SH-SY5Y (cell line): Measurements from ENCODE around the gene MEX3C.
A peak's percentile ranks its signal among the peaks of the same experiment; 100 is the strongest.

ENCODE experiments used
- GATA2 ChIP-seq: IDR thresholded peaks from 2 replicates; pipeline ENCODE4 v1.6.1; 2011; ENCODE audit warnings: mild to moderate bottlenecking, low read depth, low read length
- GATA3 ChIP-seq: IDR thresholded peaks from 2 replicates; pipeline ENCODE4 v1.6.1; 2011; ENCODE audit warnings: low read depth, mild to moderate bottlenecking, low read length, moderate library complexity

The MEX3C gene

DNA sequence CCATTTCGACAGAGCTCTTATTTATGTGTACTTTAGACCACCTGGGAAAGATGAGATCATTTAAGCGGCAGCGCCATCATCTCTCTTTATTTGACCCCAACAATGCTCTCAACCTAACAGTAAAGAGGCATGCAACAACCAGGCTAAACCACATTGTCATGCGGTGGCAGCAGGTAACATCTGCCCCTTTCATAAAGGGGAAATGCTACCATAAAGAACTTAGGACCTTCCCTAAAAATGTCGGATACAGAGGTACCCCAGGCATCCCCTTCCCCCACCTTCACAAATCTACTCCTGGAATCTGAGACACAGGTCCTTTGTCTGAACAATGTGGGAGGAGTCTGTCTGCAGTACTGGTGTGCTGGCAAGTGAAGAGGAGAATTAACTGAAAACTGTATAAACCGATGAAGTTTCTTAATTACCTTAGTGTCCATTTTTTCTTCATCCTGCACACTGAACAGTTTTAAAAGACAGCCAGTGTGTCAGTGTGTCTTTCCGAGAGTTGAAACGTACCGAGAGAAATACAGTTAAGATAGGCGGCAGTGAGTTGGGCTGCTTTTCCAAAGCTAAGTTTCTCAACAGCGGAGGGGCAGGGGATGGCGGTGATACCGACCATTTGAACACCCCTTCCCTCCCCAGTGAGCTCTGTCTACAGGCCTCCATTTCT lies 1.9 kb downstream of the MEX3C start:
- TF ChIP-seq GATA3 (no peak), GATA2 (peak; percentile 63)

GRCh38 chr18:51195086-51195450 lies 2.4 kb downstream of the MEX3C start:
- no peak for TF ChIP-seq GATA3
- TF ChIP-seq GATA2 = no peak

DNA sequence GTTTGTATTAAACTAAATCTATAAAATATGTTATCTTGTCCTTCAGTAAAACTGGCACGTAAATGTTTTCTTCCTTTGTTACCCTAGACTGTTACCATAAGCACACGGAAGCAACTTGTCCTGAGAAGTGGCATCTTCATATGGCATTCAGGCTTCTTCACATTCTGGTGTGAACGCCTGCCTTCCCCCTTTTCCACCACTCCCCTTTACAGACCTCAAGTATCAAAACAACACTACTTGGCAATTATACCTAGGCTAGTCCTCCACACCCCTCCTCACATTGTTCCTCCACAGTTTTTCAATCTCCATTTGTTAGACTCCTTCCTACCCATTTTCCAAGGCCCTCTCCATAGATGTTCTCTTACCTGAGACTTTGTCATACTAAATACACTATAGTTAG lies 2.9 kb downstream of the MEX3C start:
- TF ChIP-seq GATA2 (no peak), GATA3 (no peak)

GRCh38 chr18:51193621-51194287 lies 3.7 kb downstream of the MEX3C start:
- no peak for TF ChIP-seq GATA2
- TF ChIP-seq GATA3 = no peak

DNA sequence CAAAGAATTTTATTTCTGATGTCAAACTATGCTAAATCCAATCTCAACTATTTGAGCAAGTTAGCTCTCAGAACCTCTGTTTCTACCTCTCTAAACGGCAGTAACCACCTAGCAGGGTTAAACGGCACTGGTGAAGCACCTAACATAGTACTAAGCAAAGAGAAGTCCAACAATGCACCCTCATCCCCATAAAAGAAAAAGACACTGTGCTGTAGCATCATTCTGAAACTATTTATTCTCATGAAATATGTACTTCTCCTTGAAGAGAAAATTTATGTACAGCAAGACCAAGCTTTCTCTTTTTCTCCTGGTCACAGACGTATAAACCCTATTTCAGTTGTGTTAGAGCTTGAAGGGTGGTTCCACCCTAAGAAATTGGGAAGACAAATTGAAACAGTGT lies 4.8 kb downstream of the MEX3C start:
- TF ChIP-seq GATA2 = no peak
- TF ChIP-seq GATA3 = no peak

DNA sequence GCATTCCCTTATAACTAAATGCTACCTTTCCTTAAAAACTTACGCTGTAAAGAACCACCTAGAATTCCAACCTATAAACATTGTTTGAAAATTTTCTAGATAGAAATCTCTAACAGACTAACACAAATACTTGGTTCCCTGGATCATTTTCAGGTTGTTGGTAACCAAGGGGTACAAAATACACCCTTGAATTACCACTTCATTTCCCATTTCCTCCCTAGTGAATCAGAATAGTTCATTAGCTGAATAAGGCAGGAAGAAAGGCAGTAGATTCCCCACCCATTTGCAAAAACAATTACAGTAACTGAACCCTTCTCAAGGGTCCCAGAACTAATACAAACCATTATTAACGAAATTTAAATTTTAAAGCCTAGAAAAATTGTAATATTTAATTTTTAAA lies 5.5 kb downstream of the MEX3C start:
- no peak for TF ChIP-seq GATA3
- TF ChIP-seq GATA2 = no peak

- no peak for TF ChIP-seq GATA3
- TF ChIP-seq GATA2 = no peak
These were observed 6.3 kb downstream of the MEX3C start for GRCh38 chr18:51191128-51191717.

DNA sequence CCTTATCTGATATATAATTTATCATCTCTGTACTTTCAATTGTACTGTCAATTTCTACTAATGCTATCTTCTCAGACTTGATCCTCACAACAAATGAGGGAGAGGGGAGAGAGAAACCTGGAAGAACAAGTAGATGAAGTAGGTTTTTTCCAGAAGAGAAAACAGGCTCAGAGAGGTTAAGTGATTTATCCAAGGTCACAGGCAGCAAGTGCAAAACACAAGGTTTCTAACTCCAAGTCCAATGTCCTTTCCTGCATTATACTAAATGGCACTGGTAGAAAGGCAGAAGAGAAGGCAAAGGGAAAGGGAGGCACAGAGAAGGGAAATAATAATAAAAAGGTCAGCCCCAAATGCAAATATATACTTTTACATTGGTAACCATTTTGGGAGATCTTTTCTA lies 7.5 kb downstream of the MEX3C start:
- no peak for TF ChIP-seq GATA2
- no peak for TF ChIP-seq GATA3

DNA sequence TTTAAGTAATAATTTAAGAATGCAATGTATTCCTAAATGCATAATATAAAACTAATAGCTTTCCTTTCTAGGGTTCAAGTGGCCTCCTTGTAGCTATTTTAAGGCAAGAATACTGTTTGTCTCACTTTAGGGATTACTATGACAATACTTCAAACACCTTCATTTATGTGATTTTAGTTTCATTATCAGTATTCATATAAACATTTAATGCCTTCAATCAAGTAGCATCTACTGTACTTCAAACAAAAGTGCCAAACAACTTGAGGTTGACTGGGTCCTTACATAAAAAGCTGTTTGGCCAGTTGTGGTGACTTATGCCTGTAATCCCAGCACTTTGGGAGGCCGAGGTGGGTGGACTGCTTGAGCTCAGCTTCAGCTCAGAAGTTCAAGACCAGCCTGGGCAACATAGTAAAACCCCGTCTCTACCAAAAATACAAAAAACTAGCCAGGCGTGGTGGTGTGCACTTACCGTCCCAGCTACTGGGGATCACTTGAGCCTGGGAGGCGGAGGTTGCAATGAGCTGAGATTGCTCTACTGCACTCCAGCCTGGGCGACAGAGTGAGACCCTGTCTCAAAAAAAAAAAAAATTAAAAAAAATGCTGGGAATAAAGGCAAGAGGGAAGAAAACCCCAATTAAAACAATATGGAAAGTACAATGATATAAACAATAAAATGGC lies 9.3 kb downstream of the MEX3C start:
- TF ChIP-seq GATA2 = no peak
- no peak for TF ChIP-seq GATA3

DNA sequence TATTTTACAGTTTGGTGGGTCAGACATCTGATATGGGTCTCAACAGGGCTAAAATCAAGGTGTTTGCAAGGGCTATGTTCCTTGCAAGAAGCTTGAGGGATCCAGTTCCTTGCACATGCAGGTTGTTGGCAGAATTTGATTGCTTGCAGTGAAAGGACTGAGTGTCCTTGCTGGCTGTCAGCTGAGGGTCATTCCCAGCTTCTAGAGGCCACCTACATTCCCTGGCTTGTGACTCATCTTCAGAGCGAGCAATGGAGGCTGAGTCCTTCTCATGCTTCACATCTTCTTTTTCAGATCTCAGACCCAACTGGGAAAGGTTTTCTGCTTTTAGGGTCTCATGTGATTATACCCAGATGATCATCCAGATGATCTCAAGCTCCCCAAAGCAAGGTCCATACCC lies 12.4 kb downstream of the MEX3C start:
- TF ChIP-seq GATA3 (no peak), GATA2 (no peak)

GRCh38 chr18:51184091-51184457 lies 13.4 kb downstream of the MEX3C start:
- TF ChIP-seq GATA3 (no peak), GATA2 (no peak)

- TF ChIP-seq GATA2 (no peak), GATA3 (no peak)
These were observed 13.9 kb downstream of the MEX3C start for GRCh38 chr18:51183372-51184090.

DNA sequence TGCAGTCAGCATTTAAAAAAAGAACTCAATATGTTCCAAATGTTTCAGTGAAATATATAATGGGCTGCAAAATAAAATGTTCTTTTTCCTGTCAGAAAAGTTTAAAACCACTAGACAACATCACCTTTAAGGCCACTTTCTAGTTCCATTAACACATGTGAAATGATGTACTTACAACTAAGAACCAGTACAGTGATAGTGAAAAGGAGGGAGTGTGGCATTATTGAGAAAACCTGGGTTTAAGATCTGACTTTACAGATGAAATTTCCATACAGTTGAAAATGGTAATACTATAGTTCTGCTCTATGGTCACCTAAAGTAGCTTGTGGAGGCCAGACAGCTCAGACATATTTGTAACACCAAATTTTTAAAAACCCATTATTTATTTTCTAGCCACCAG lies 14.7 kb downstream of the MEX3C start:
- TF ChIP-seq GATA3 (no peak), GATA2 (no peak)

DNA sequence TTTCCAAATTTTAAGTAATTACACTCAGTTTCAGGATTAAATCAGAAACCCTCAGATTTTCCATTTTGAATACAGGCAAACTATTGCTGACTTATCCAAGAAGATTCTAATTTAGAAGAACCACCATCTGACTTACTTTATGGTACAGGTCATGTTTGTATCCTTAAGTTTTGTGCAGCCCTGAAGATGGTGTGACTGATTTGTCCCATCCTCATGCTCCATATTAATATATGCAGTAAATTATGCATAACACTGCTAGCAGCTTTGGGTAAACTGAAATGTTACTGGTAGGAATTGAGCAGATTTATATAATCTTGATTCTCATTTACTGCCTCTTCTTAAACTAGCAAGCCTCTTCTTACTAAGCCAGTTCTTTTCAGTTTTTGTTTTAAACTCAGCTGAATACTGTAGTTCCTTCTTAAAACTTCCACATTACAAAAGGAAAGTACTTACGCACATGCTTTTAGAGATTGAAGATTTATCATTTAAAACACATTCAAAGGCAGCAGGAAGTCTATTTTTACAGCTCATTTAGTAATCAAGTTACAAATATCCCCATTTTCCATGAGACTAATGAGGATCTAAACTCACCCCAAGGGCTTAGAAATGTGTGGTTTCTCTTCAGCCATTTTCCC lies 25.7 kb downstream of the MEX3C start:
- TF ChIP-seq GATA3 = no peak
- no peak for TF ChIP-seq GATA2

GRCh38 chr18:51171223-51171622 lies 26.3 kb downstream of the MEX3C start:
- TF ChIP-seq GATA3 = no peak
